Measurements from ENCODE around the gene GNB4.

GNB4 gene

GRCh38 chr3:179404307-179404706 lies 47.0 kb downstream of the GNB4 start:
- no peaks in the 10 kb centered on the region for H3K4me1 Mint-ChIP-seq
- no peaks in the 10 kb centered on the region for H3K9me3 Mint-ChIP-seq
- H3K27ac Mint-ChIP-seq: no peak overlapping the region
- H3K27me3 Mint-ChIP-seq (ENCODE audit: low read depth): no peaks in the 10 kb centered on the region
- peaks cover 44% of the 10 kb centered on the region for H3K36me3 Mint-ChIP-seq (ENCODE audit: low read depth)
- no peak for TF ChIP-seq CTCF (IDR thresholded peaks at IDR 0.05; ENCODE audit: unreplicated experiment in 3 of 3)
- H3K4me3 Mint-ChIP-seq: no peak overlapping the region

- no peak overlapping the region for H3K27ac Mint-ChIP-seq
- no peak for TF ChIP-seq CTCF (IDR thresholded peaks at IDR 0.05; ENCODE audit: unreplicated experiment in 3 of 3)
- H3K9me3 Mint-ChIP-seq: no peaks in the 10 kb centered on the region
- H3K36me3 Mint-ChIP-seq (ENCODE audit: low read depth): peaks cover 40% of the 10 kb centered on the region
- H3K27me3 Mint-ChIP-seq (ENCODE audit: low read depth): no peaks in the 10 kb centered on the region
- H3K4me1 Mint-ChIP-seq: no peaks in the 10 kb centered on the region
- H3K4me3 Mint-ChIP-seq: no peak overlapping the region
These were observed 48.3 kb downstream of the GNB4 start for GRCh38 chr3:179402963-179403362.

DNA sequence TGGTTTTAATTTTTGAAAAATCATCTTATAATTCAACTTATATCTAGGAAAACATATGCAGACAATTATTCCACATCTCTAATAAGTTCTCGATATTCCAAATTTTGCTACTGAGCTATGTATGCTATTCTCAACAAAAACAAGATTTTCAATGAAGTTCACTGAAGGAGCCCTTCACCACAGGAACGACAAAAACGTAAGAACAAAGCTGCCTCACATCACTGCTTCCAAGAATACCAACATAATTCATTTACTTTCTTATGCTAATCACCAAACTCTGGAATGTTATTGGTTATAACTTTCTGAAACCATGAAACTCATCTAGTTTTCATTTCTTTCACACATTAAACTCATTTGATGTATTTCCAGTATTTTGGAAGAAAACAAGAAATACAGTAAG lies 49.7 kb downstream of the GNB4 start:
- H3K9me3 Mint-ChIP-seq: no peaks in the 10 kb centered on the region
- no peaks in the 10 kb centered on the region for H3K4me1 Mint-ChIP-seq
- peaks cover 46% of the 10 kb centered on the region for H3K36me3 Mint-ChIP-seq (ENCODE audit: low read depth)
- H3K4me3 Mint-ChIP-seq: no peak overlapping the region
- TF ChIP-seq CTCF (IDR thresholded peaks at IDR 0.05; ENCODE audit: unreplicated experiment in 3 of 3): no peak
- H3K27me3 Mint-ChIP-seq (ENCODE audit: low read depth): no peaks in the 10 kb centered on the region
- H3K27ac Mint-ChIP-seq: no peak overlapping the region

DNA sequence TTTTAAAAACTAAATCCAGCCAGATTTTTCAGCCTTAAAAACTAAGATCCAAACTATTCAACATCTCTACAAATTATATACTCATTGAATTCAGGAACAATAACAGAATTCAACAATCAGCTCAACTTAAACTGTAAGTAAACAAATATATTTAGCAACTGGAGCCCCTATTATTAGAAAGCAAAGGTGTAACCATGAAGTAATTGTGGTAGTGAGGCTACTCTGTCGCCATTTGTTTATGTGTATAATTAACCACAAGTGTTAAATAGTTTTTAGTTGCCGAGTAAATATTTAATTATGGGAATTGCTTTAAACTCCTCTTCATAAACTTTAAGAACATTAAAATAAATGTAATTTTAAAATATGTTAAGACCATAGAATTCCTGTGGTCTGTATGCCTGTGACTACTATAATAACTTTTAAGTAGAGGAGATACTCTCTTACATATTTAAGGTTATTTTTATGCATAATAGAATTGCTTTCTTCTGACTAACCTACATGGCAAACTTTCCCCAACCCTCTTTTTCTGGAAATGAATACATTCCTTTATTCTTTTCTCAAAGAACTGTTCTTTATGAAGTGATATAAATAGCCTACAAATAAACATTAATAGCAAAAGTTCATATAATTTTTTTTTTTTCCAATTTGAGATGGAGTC lies 52.6 kb downstream of the GNB4 start:
- Mint-ChIP-seq H3K4me3 (no peak overlapping the region), H3K4me1 (no peaks in the 10 kb centered on the region), H3K27me3 (ENCODE audit: low read depth) (no peaks in the 10 kb centered on the region), H3K27ac (no peak overlapping the region), H3K9me3 (no peaks in the 10 kb centered on the region), H3K36me3 (ENCODE audit: low read depth) (peaks cover 40% of the 10 kb centered on the region)
- no peak for TF ChIP-seq CTCF (IDR thresholded peaks at IDR 0.05; ENCODE audit: unreplicated experiment in 3 of 3)

DNA sequence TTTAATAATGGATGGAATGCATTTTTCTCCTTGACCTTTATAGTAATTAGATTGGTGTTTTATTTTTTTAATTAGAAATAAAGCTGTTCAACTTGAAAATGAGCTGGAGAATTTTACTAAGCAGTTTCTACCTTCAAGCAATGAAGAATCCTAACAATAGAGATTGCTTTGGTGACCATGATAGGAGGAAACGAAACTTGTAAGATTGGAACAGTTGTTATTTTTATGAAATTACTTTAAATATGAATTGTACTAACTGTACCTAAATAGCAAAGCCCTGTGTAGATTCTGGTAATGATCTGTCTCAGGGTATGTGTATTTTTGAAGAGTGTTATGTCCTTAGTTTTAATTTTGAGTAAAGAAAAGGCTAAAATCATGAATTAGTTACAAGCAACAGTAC lies 59.4 kb downstream of the GNB4 start:
- peaks cover 47% of the 10 kb centered on the region for H3K36me3 Mint-ChIP-seq (ENCODE audit: low read depth)
- H3K9me3 Mint-ChIP-seq: no peaks in the 10 kb centered on the region
- no peak for TF ChIP-seq CTCF (IDR thresholded peaks at IDR 0.05; ENCODE audit: unreplicated experiment in 3 of 3)
- H3K27ac Mint-ChIP-seq: no peak overlapping the region
- no peaks in the 10 kb centered on the region for H3K27me3 Mint-ChIP-seq (ENCODE audit: low read depth)
- H3K4me3 Mint-ChIP-seq: no peak overlapping the region
- no peaks in the 10 kb centered on the region for H3K4me1 Mint-ChIP-seq

- TF ChIP-seq CTCF (IDR thresholded peaks at IDR 0.05; ENCODE audit: unreplicated experiment in 3 of 3): no peak
- Mint-ChIP-seq H3K27ac (no peak overlapping the region), H3K27me3 (ENCODE audit: low read depth) (no peaks in the 10 kb centered on the region), H3K4me1 (no peaks in the 10 kb centered on the region), H3K36me3 (ENCODE audit: low read depth) (peaks cover 51% of the 10 kb centered on the region), H3K9me3 (no peaks in the 10 kb centered on the region), H3K4me3 (no peak overlapping the region)
These were observed 74.8 kb downstream of the GNB4 start for GRCh38 chr3:179376474-179376873.

Data from nephron (organoid).